OCI-LY1 (cell line): ENCODE data around the gene CCDC73.

Source experiments
- H2AFZ ChIP-seq: fragments of 200-600 bp; sonication (generic), shearing (Covaris generic); 2 replicates; pipeline ENCODE4 v1.6.0; 2014; ENCODE audit warnings: antibody characterized with exemption, mild to moderate bottlenecking, low read length
- H3F3A ChIP-seq: fragments of 200-600 bp; sonication (generic), shearing (Covaris generic); 2 replicates; pipeline ENCODE4 v1.6.0; 2014; ENCODE audit warnings: mild to moderate bottlenecking, antibody characterized with exemption, low read length, moderate library complexity; ENCODE audit not compliant: insufficient read depth
- H3K27ac ChIP-seq: fragments of 200-600 bp; sonication (generic); 2 replicates; pipeline ENCODE4 v1.5.1; 2014; ENCODE audit warnings: low read length, mixed run types, mild to moderate bottlenecking, low read depth; ENCODE audit not compliant: poor library complexity, severe bottlenecking
- H3K27me3 ChIP-seq: fragments of 200-600 bp; sonication (generic); 2 replicates; pipeline ENCODE4 v1.6.0; 2014; ENCODE audit warnings: antibody characterized with exemption, mild to moderate bottlenecking, low read length, moderate library complexity; ENCODE audit not compliant: insufficient read depth
- H3K36me3 ChIP-seq: fragments of 200-600 bp; sonication (generic); 2 replicates; pipeline ENCODE4 v1.6.1; 2014; ENCODE audit warnings: mild to moderate bottlenecking, antibody characterized with exemption, low read length, moderate library complexity, mixed read lengths; ENCODE audit not compliant: insufficient read depth
- H3K4me1 ChIP-seq: fragments of 200-600 bp; sonication (generic); 2 replicates; pipeline ENCODE4 v1.5.1; 2014; ENCODE audit warnings: mild to moderate bottlenecking, low read length, moderate library complexity; ENCODE audit not compliant: insufficient read depth, severe bottlenecking
- H3K4me2 ChIP-seq: fragments of 200-600 bp; sonication (generic), shearing (Covaris generic); 2 replicates; pipeline ENCODE4 v1.6.1; 2014; ENCODE audit warnings: low read length
- H3K4me3 ChIP-seq: fragments of 200-600 bp; sonication (generic); 2 replicates; pipeline ENCODE4 v1.5.1; 2014; ENCODE audit warnings: low read length, low read depth, mild to moderate bottlenecking, mixed read lengths; ENCODE audit not compliant: poor library complexity, severe bottlenecking
- H3K79me2 ChIP-seq: fragments of 200-600 bp; shearing (Covaris generic); 2 replicates; pipeline ENCODE4 v1.6.1; 2016; ENCODE audit warnings: mixed run types, low read length, mixed read lengths; ENCODE audit not compliant: insufficient read depth
- H3K9ac ChIP-seq: fragments of 200-600 bp; sonication (generic), shearing (Covaris generic); 2 replicates; pipeline ENCODE4 v1.6.1; 2014; ENCODE audit warnings: mild to moderate bottlenecking, low read length, mixed read lengths
- H3K9me2 ChIP-seq: fragments of 200-600 bp; sonication (generic), shearing (Covaris generic); 2 replicates; pipeline ENCODE4 v1.6.1; 2014; ENCODE audit warnings: low read depth, mild to moderate bottlenecking, low read length, mixed read lengths
- H3K9me3 ChIP-seq: fragments of 200-600 bp; shearing (Covaris generic); 2 replicates; pipeline ENCODE4 v1.6.1; 2014; ENCODE audit warnings: low read length, mixed read lengths
- H4K20me1 ChIP-seq: fragments of 200-600 bp; sonication (generic), shearing (Covaris generic); 2 replicates; pipeline ENCODE4 v1.6.0; 2016; ENCODE audit warnings: mild to moderate bottlenecking, low read length; ENCODE audit not compliant: insufficient read depth
- CTCF ChIP-seq: fragments of 200-600 bp; sonication (generic), shearing (Covaris generic); IDR thresholded peaks from 2 replicates; pipeline ENCODE4 v1.5.1; 2017; ENCODE audit warnings: mild to moderate bottlenecking, antibody characterized with exemption, low read length, moderate library complexity, mixed read lengths
- EZH2 ChIP-seq: fragments of 200-600 bp; sonication (generic), shearing (Covaris generic); IDR thresholded peaks from 2 replicates; pipeline ENCODE4 v1.8.0; 2017; ENCODE audit warnings: borderline replicate concordance, mixed run types, mild to moderate bottlenecking, antibody characterized with exemption, low read length, moderate library complexity, mixed read lengths

The CCDC73 gene

GRCh38 chr11:32586576-32587190, 207.8 kb downstream of the CCDC73 start:
- Histone ChIP-seq H3K4me3 (no peak overlapping the region), H3K4me2 (peak overlapping the region; percentile 97; the same call in 1 of the 2 replicates), H3K9me3 (no peaks in the 10 kb centered on the region), H3K36me3 (peaks cover 53% of the 10 kb centered on the region), H3K9ac (no peak overlapping the region), H2AFZ (no peak overlapping the region), H3K27me3 (no peaks in the 10 kb centered on the region), H3K27ac (no peak overlapping the region), H3F3A (no peaks in the 10 kb centered on the region), H3K79me2 (peaks cover 49% of the 10 kb centered on the region), H3K4me1 (peaks cover 25% of the 10 kb centered on the region), H4K20me1 (0 out of 2 replicates have a peak, but pooled peaks cover 2% of the 10 kb centered on the region), H3K9me2 (no peaks in the 10 kb centered on the region)
- TF ChIP-seq EZH2 (no peak), CTCF (peak; percentile 41)

- H3K36me3 ChIP-seq, result peaks cover 36% of the 10 kb centered on the region
- H3K79me2 ChIP-seq, result peaks cover 49% of the 10 kb centered on the region
- 0 out of 2 replicates have a peak, but pooled peaks cover 2% of the 10 kb centered on the region for H4K20me1 ChIP-seq
- H3K4me2 ChIP-seq, result peak overlapping the region; percentile 97
- no peak for TF ChIP-seq EZH2
- TF ChIP-seq CTCF, result no peak
- H3K27ac ChIP-seq, result no peak overlapping the region
- peak overlapping the region; percentile 72 for H3K4me3 ChIP-seq
- H3K9ac ChIP-seq, result peak overlapping the region; percentile 77
- no peak overlapping the region for H2AFZ ChIP-seq
- no peaks in the 10 kb centered on the region for H3K27me3 ChIP-seq
- H3K4me1 ChIP-seq, result peaks cover 25% of the 10 kb centered on the region
- no peaks in the 10 kb centered on the region for H3K9me3 ChIP-seq
- no peaks in the 10 kb centered on the region for H3K9me2 ChIP-seq
- H3F3A ChIP-seq, result no peaks in the 10 kb centered on the region
Measured at GRCh38 chr11:32584921-32585320, 209.5 kb downstream of the CCDC73 start.

GRCh38 chr11:32583459-32584271, 210.8 kb downstream of the CCDC73 start, which contains the start of gene EIF3M:
Gene EIF3M (plus strand): TSS chr11:32583831. CDS start chr11:32583888, 57 bp downstream.
- Histone ChIP-seq H3K36me3 (peaks cover 23% of the 10 kb centered on the region), H3K27me3 (no peaks in the 10 kb centered on the region), H3F3A (no peaks in the 10 kb centered on the region), H3K79me2 (peaks cover 46% of the 10 kb centered on the region), H3K9me2 (no peaks in the 10 kb centered on the region), H3K27ac (peak within 1 kb of the TSS; percentile 44), H4K20me1 (0 out of 2 replicates have a peak, but pooled peaks cover 2% of the 10 kb centered on the region), H3K9ac (peak within 1 kb of the TSS; percentile 77), H3K4me3 (peak within 1 kb of the TSS; percentile 72), H3K4me1 (peaks cover 25% of the 10 kb centered on the region), H2AFZ (peak within 1 kb of the TSS; percentile 76), H3K4me2 (peak within 1 kb of the TSS; percentile 97), H3K9me3 (no peaks in the 10 kb centered on the region)
- TF ChIP-seq EZH2 (no peak), CTCF (no peak)
